B cell (primary cell): ENCODE data around the gene SEPTIN2. TPM values are rescaled to one million over a fixed set of nuclear protein-coding genes. Genes with fewer than 3 reads are reported as not detected.

Experiments
- ATAC-seq: fragments of 200-7000 bp; cut with Tn5 transposase; one replicate; pipeline ENCODE4 v1.10.0; 2021; ENCODE audit warnings: low read depth, mild to moderate bottlenecking, moderate number of reproducible peaks, moderate library complexity
- CTCF ChIA-PET: fragments of 350-600 bp; sonication (Branson Sonifier 250); formaldehyde crosslinking; loops from one replicate; lab custom pipeline; 2021; ENCODE audit warnings: antibody characterized with exemption, inconsistent platforms; lab: Charles Lee
- POLR2A ChIA-PET: fragments of 350-600 bp; sonication (Branson Sonifier 250); formaldehyde crosslinking; loops from one replicate; lab custom pipeline; 2021; ENCODE audit warnings: antibody characterized with exemption; lab: Charles Lee
- DNase-seq: peaks from one replicate; pipeline ENCODE4 v3.0.0; 2013
- H2AFZ ChIP-seq: 2 replicates; pipeline ENCODE4 v1.6.1; 2012; ENCODE audit warnings: mild to moderate bottlenecking, low read depth, low read length; ENCODE audit not compliant: insufficient read depth, poor library complexity, severe bottlenecking
- H3K27ac ChIP-seq, 2 donors: 1 replicate in 1 of 2; 2 replicates in 1 of 2; pipeline ENCODE4 v1.5.1; 2012 to 2013; ENCODE audit warnings: low read length in 2 of 2, mild to moderate bottlenecking in 2 of 2, moderate library complexity in 1 of 2
- H3K27me3 ChIP-seq, 4 experiments: fragments of 200-600 bp in 1 of 4; sonication (generic) in 1 of 4; replicated peaks in 1 of 4; 1 replicate in 2 of 4; 2 replicates in 2 of 4; pipeline versions ENCODE4 v1.6.1 to v1.7.0; 2013 to 2016; ENCODE audit warnings: low read length in 3 of 4, mild to moderate bottlenecking in 2 of 4, mixed read lengths in 1 of 4, moderate library complexity in 1 of 4; ENCODE audit not compliant: insufficient read depth in 4 of 4, control insufficient read depth in 3 of 4; ENCODE audit errors: control extremely low read depth in 1 of 4
- H3K36me3 ChIP-seq, 2 experiments: replicated peaks in 1 of 2; 1 replicate in 1 of 2; 2 replicates in 1 of 2; pipeline versions ENCODE4 v1.6.1 to v1.7.1; 2013; ENCODE audit warnings: low read length in 1 of 2; ENCODE audit not compliant: insufficient read depth in 2 of 2, control insufficient read depth in 1 of 2; ENCODE audit errors: control extremely low read depth in 1 of 2, extremely low read depth in 1 of 2
- H3K4me1 ChIP-seq, 2 donors: fragments of 200-600 bp in 1 of 2; sonication (generic) in 1 of 2; 1 replicate in 1 of 2; 2 replicates in 1 of 2; pipeline versions ENCODE4 v1.5.1 to v1.6.1; 2013 to 2017; ENCODE audit warnings: low read length in 2 of 2; ENCODE audit not compliant: control insufficient read depth in 2 of 2, insufficient read depth in 2 of 2
- H3K4me2 ChIP-seq: replicated peaks from 2 replicates; pipeline ENCODE3; 2012; ENCODE audit warnings: mild to moderate bottlenecking, low read depth, low read length; ENCODE audit not compliant: poor library complexity, severe bottlenecking
- H3K4me3 ChIP-seq, 5 experiments: fragments of 200-600 bp in 1 of 5; sonication (generic) in 1 of 5; 1 replicate in 3 of 5; 2 replicates in 2 of 5; pipeline versions ENCODE4 v1.5.1 to v1.7.0; 2011 to 2016; ENCODE audit warnings: low read length in 4 of 5, mild to moderate bottlenecking in 4 of 5, low read depth in 2 of 5, control low read depth in 1 of 5, moderate library complexity in 1 of 5; ENCODE audit not compliant: insufficient read depth in 1 of 5; ENCODE audit errors: control extremely low read depth in 1 of 5, extremely low read depth in 1 of 5
- H3K79me2 ChIP-seq: fragments of 200-600 bp; sonication (generic); one replicate; pipeline ENCODE4 v1.6.0; 2016; ENCODE audit warnings: low read length; ENCODE audit not compliant: control insufficient read depth, insufficient read depth
- H3K9ac ChIP-seq: fragments of 200-600 bp; sonication (generic); 2 replicates; pipeline ENCODE4 v1.6.1; 2017; ENCODE audit warnings: mild to moderate bottlenecking, low read length, moderate library complexity
- H3K9me3 ChIP-seq, 3 donors: one replicate each; pipeline versions ENCODE4 v1.6.1 to v1.7.1; 2013; ENCODE audit warnings: low read length in 2 of 3; ENCODE audit not compliant: control insufficient read depth in 2 of 3, insufficient read depth in 1 of 3; ENCODE audit errors: control extremely low read depth in 1 of 3
- H4K20me1 ChIP-seq: 2 replicates; pipeline ENCODE4 v1.6.0; 2012; ENCODE audit warnings: mild to moderate bottlenecking, low read length; ENCODE audit not compliant: insufficient read depth, control insufficient read depth, poor library complexity, severe bottlenecking
- H3K27ac Mint-ChIP-seq: one replicate; pipeline ENCODE4 v1.8.0; 2021; ENCODE audit warnings: mixed read lengths
- H3K27me3 Mint-ChIP-seq: one replicate; pipeline ENCODE4 v1.8.0; 2021; ENCODE audit warnings: mixed read lengths
- H3K4me1 Mint-ChIP-seq: one replicate; pipeline ENCODE4 v1.8.0; 2021; ENCODE audit warnings: mixed read lengths
- H3K4me3 Mint-ChIP-seq: one replicate; pipeline ENCODE4 v1.8.0; 2021; ENCODE audit warnings: mixed read lengths
- H3K9me3 Mint-ChIP-seq: one replicate; pipeline ENCODE4 v1.8.0; 2022; ENCODE audit warnings: mixed read lengths; ENCODE audit not compliant: insufficient read depth
- CTCF ChIP-seq: fragments of 200-600 bp; IDR thresholded peaks from one replicate; pipeline ENCODE4 v1.8.0; 2022; ENCODE audit warnings: antibody characterized with exemption, mild to moderate bottlenecking
- EZH2 ChIP-seq: IDR thresholded peaks from 2 replicates; pipeline ENCODE4 v1.6.1; 2012; ENCODE audit warnings: borderline replicate concordance, low read depth, mild to moderate bottlenecking, moderate library complexity, low read length; ENCODE audit not compliant: insufficient read depth, poor library complexity, severe bottlenecking
- WGBS: methylation state at CpG from one replicate; pipeline ENCODE4 v1.1.5; 2013; ENCODE audit warnings: missing lambda C conversion rate; ENCODE audit not compliant: insufficient coverage; 5-methylcytosine and 5-hydroxymethylcytosine counted together
- intact Hi-C: fragments of 100-400 bp; cut with micrococcal nuclease; formaldehyde crosslinking; loops from one replicate; pipeline ENCODE4 v1.10.0; 2022
- polyA plus RNA-seq: library from polyadenylated mRNA; depleted of rRNA; stranded (reverse); fragments of >200 nt; gene quantifications from 2 replicates; pipeline ENCODE4 v1.2.3, GENCODE V29; 2012
- total RNA-seq, 2 donors: library from RNA; stranded (reverse); fragments of 120-200 nt in 1 of 2; gene quantifications; 1 replicate in 1 of 2; 2 replicates in 1 of 2; pipeline versions ENCODE4 v1.2.3 to v1.2.4, GENCODE V29; 2013 to 2022

The SEPTIN2 gene
- total and polyA plus RNA-seq, 2 donors (not counting 1 experiment from before 2014, with no cell fraction given) = 71.8 to 270 TPM

GRCh38 chr2:241315093-241315878, 439 bp upstream of the SEPTIN2 start, which contains the start of gene HDLBP:
Gene HDLBP, minus strand, starts transcription at chr2:241315672. Its CDS starts 48,803 bp downstream, at chr2:241266869.
- ChIA-PET CTCF (interaction anchor here (0.8 to 2.2 kb wide), 11 partner anchors 12 to 387 kb away, joined by 3 to 7 read pairs (median 4); partner anchors contain the start of genes ATG4B, ING5 and THAP4), POLR2A (interaction anchor here (0.5 to 2.7 kb wide), 13 partner anchors 8 to 749 kb away, joined by 3 to 16 read pairs (median 5); partner anchors contain the start of genes CAPN10 and FARP2)
- H3K9ac ChIP-seq = peak within 1 kb of the TSS; percentile 97
- H3K79me2 ChIP-seq = peaks cover 90% of the 10 kb centered on the region
- DNase-seq (peak; percentile 100), ATAC-seq (peak; percentile 69)
- H3K4me3 Mint-ChIP-seq = peak within 1 kb of the TSS; percentile 95
- H3K27me3 Mint-ChIP-seq = no peaks in the 10 kb centered on the region
- intact Hi-C loops = loop anchor here (1.0 to 5.0 kb wide), 7 partner anchors 41 to 754 kb away; partner anchors contain the start of genes ATG4B, DTYMK, DUSP28 and FARP2
- TF ChIP-seq CTCF = peak; percentile 39
- no peak for TF ChIP-seq EZH2
- WGBS = 2% methylated on average over 62 of the region's 73 CpGs
- H3K27me3 ChIP-seq = no peaks in the 10 kb centered on the region
- H3K36me3 ChIP-seq = peaks cover 0 to 4% of the 10 kb centered on the region in 2 experiments
- peak within 1 kb of the TSS; percentile 83 for H3K4me2 ChIP-seq
- peak within 1 kb of the TSS; percentile 86 for H2AFZ ChIP-seq
- no peaks in the 10 kb centered on the region for H3K9me3 ChIP-seq
- H3K4me1 Mint-ChIP-seq = peaks cover 72% of the 10 kb centered on the region
- H3K27ac ChIP-seq = peak within 1 kb of the TSS; percentile 98 to 99
- H3K4me1 ChIP-seq = peaks cover 43 to 47% of the 10 kb centered on the region in 2 donors
- peak within 1 kb of the TSS; percentile 90 to 99 (median 91) for H3K4me3 ChIP-seq
- peak within 1 kb of the TSS; percentile 99 for H3K27ac Mint-ChIP-seq
- no peaks in the 10 kb centered on the region for H3K9me3 Mint-ChIP-seq
- peaks cover 40% of the 10 kb centered on the region for H4K20me1 ChIP-seq
